Ascending aorta (tissue), 2 donors: ENCODE measurements around the gene CDH13. TPM values are rescaled to one million over a fixed set of nuclear protein-coding genes. Genes with fewer than 3 reads are reported as not detected.

Experiments
- DNase-seq, 2 donors: peaks; one replicate each; pipeline ENCODE4 v3.0.0-alpha.2; 2019; ENCODE audit warnings: low spot score in 2 of 2
- H3K27ac ChIP-seq, 2 donors: fragments of 200-600 bp; sonication (generic); one replicate each; pipeline ENCODE4 v1.5.1; 2016 to 2017; ENCODE audit warnings: mild to moderate bottlenecking in 1 of 2
- H3K27me3 ChIP-seq: fragments of 200-600 bp; sonication (generic); one replicate; pipeline ENCODE4 v1.5.1; 2017
- H3K36me3 ChIP-seq, 2 donors: fragments of 200-600 bp; sonication (generic); one replicate each; pipeline ENCODE4 v1.5.1; 2016
- H3K4me1 ChIP-seq, 2 donors: fragments of 200-600 bp; sonication (generic); one replicate each; pipeline ENCODE4 v1.5.1; 2016 to 2017; ENCODE audit warnings: mild to moderate bottlenecking in 1 of 2
- H3K4me3 ChIP-seq, 2 donors: fragments of 200-600 bp; sonication (generic); one replicate each; pipeline ENCODE4 v1.5.1; 2016 to 2017; ENCODE audit warnings: mild to moderate bottlenecking in 1 of 2
- H3K9me3 ChIP-seq, 2 donors: fragments of 200-600 bp; sonication (generic); one replicate each; pipeline ENCODE4 v1.5.1; 2016
- CTCF ChIP-seq, 3 experiments: fragments of 200-600 bp in 2 of 3; fragments of 450-650 bp in 1 of 3; sonication (generic) in 2 of 3; IDR thresholded peaks; one replicate each; pipeline ENCODE4 v1.5.1; 2016 to 2019; ENCODE audit warnings: antibody characterized with exemption in 3 of 3, mild to moderate bottlenecking in 1 of 3, moderate library complexity in 1 of 3
- intact Hi-C: fragments of 100-400 bp; cut with DNase I; formaldehyde crosslinking; loops from one replicate; pipeline ENCODE4 v1.15.1; 2023
- total RNA-seq: library from RNA; depleted of rRNA; stranded (reverse); fragments of >200 nt; gene quantifications from one replicate; pipeline ENCODE4 v1.1.0, GENCODE V29; 2016

Gene CDH13
- total RNA-seq, 1 donor from 2014 or later: 160 TPM

DNA sequence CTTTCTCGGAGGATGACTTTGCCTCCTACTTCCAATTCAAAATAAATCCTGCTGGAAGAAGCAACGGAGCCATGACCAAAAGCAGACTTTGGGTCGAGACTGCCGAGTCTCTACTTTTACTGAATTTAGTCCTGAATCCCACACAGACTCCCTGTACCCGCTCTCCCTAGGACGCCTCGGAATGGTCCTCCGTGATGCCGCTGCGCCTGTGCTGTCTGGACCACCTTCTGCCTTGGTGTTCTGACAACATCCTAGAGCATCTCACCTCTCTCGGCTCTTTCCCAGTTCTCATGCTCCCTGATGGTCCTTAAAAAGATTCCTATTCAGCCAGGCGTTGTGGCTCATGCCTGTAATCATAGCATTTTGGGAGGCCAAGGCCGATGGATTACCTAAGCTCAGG is 999.9 kb downstream of the CDH13 start:
- Histone ChIP-seq H3K27ac (no peak overlapping the region), H3K36me3 (no peaks in the 10 kb centered on the region), H3K9me3 (no peaks in the 10 kb centered on the region), H3K4me3 (no peak overlapping the region), H3K4me1 (no peaks in the 10 kb centered on the region), H3K27me3 (no peaks in the 10 kb centered on the region)
- TF ChIP-seq CTCF (IDR thresholded peaks at IDR 0.05): no peak
- intact Hi-C loops: no loop called here
- no peak for DNase-seq

DNA sequence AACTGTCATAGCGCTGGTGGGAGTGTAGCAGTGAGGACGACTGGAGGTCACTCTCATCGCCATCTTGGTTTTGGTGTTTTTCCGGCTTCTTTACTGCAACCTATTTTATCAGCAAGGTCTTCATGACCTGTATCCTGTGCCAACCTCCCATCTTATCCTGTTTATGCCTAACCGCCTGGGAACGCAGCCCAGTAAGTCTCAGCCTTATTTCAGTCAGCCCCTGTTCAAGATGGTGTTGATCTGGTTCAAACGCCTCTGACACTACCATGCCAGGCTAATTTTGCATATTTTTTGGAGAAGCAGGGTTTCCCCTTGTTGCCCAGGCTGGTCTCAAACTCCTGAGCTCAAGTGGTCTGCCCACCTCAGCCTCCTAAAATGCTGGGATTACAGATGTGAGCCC is 1001.2 kb downstream of the CDH13 start:
- no peak overlapping the region for H3K4me3 ChIP-seq
- intact Hi-C loops: no loop called here
- DNase-seq: no peak
- no peaks in the 10 kb centered on the region for H3K36me3 ChIP-seq
- H3K27me3 ChIP-seq: no peaks in the 10 kb centered on the region
- H3K27ac ChIP-seq: no peak overlapping the region
- no peak for TF ChIP-seq CTCF (IDR thresholded peaks at IDR 0.05)
- H3K4me1 ChIP-seq: no peaks in the 10 kb centered on the region
- no peaks in the 10 kb centered on the region for H3K9me3 ChIP-seq

DNA sequence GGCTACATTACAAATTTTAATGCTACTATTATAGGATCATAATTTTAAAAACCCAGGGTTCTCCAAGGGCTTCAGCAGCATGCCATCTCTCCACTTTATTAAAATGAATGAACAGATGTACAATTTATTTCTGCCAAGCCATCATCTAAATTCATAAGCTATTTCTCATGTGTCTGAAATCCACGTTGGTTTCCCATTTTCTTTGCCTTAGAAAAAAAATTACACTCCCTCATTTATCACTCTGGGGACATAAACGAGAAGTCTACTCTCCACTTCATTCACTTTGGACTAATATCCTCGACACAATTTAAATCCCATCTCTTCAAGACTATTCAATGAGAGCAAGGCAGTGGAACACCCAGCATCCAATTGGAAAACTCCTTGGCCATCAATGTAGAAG is 1002.7 kb downstream of the CDH13 start:
- Histone ChIP-seq H3K27ac (no peak overlapping the region), H3K4me3 (no peak overlapping the region), H3K9me3 (no peaks in the 10 kb centered on the region), H3K4me1 (no peaks in the 10 kb centered on the region), H3K27me3 (no peaks in the 10 kb centered on the region), H3K36me3 (no peaks in the 10 kb centered on the region)
- no peak for TF ChIP-seq CTCF (IDR thresholded peaks at IDR 0.05)
- intact Hi-C loops: no loop called here
- DNase-seq: no peak

DNA sequence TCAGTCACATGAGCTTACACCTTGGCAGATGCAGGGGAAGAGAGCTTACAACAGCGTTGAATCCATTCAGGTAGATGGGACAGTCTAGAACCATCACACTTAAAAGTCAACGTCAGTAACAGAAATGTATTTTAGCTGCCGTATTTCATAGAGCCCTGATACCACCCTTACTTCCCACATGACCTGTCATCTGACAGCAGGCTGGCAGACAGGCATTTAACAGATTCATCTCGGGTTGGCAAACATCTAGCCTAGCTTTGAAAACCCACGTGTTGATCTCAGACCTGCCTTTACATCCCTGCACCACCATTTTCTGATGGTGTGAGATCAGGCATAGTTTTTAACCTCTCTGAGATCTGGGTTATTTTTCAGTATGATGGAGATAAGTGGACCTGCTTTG is 1003.1 kb downstream of the CDH13 start:
- DNase-seq: no peak
- Histone ChIP-seq H3K27me3 (no peaks in the 10 kb centered on the region), H3K27ac (no peak overlapping the region), H3K36me3 (no peaks in the 10 kb centered on the region), H3K9me3 (no peaks in the 10 kb centered on the region), H3K4me3 (no peak overlapping the region), H3K4me1 (no peaks in the 10 kb centered on the region)
- intact Hi-C loops: no loop called here
- TF ChIP-seq CTCF (IDR thresholded peaks at IDR 0.05): no peak

- Histone ChIP-seq H3K27me3 (no peaks in the 10 kb centered on the region), H3K27ac (no peak overlapping the region), H3K9me3 (no peaks in the 10 kb centered on the region), H3K36me3 (no peaks in the 10 kb centered on the region), H3K4me3 (no peak overlapping the region), H3K4me1 (no peaks in the 10 kb centered on the region)
- intact Hi-C loops: no loop called here
- TF ChIP-seq CTCF (IDR thresholded peaks at IDR 0.05): no peak
- DNase-seq: no peak
These were observed 1004.2 kb downstream of the CDH13 start for GRCh38 chr16:83630979-83631378.

GRCh38 chr16:83633286-83633685 is 1006.5 kb downstream of the CDH13 start:
- Histone ChIP-seq H3K27ac (no peak overlapping the region), H3K4me1 (no peaks in the 10 kb centered on the region), H3K9me3 (no peaks in the 10 kb centered on the region), H3K27me3 (no peaks in the 10 kb centered on the region), H3K36me3 (no peaks in the 10 kb centered on the region), H3K4me3 (no peak overlapping the region)
- TF ChIP-seq CTCF (IDR thresholded peaks at IDR 0.05): no peak
- DNase-seq: no peak
- intact Hi-C loops: no loop called here
